NCI-H1092 (cell line): ENCODE data around the gene CYP2A13.
"Not testable (repeated sequence)": the region's sequence is repeated elsewhere in the genome, so short reads cannot be mapped to it uniquely, and the experiment has no call there.

Source experiments
- DNase-seq: peaks from one replicate; lab custom pipeline; 2025; lab: John Stamatoyannopoulos, UW

Gene CYP2A13, protein sequence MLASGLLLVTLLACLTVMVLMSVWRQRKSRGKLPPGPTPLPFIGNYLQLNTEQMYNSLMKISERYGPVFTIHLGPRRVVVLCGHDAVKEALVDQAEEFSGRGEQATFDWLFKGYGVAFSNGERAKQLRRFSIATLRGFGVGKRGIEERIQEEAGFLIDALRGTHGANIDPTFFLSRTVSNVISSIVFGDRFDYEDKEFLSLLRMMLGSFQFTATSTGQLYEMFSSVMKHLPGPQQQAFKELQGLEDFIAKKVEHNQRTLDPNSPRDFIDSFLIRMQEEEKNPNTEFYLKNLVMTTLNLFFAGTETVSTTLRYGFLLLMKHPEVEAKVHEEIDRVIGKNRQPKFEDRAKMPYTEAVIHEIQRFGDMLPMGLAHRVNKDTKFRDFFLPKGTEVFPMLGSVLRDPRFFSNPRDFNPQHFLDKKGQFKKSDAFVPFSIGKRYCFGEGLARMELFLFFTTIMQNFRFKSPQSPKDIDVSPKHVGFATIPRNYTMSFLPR

DNA sequence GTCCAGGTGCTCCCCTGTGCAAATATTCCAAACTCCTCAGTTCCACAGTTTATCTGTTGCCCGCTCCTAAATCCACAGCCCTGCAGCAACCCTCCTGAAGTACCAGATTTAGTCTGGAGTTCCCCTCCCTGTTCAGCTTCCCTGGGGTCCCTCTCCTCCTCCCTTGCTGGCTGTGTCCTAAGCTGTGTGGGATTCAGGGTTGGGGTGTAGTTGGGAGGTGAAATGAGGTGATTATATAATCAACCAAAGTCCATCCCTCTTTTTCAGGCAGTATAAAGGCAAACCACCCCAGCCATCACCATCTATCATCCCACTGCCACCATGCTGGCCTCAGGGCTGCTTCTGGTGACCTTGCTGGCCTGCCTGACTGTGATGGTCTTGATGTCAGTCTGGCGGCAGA is at the start of gene CYP2A13:
CYP2A13 (plus strand) TSS at position 301 of the 400 bp plus-strand sequence; CDS start at position 322, 21 bp downstream.
- no peak for DNase-seq

DNA sequence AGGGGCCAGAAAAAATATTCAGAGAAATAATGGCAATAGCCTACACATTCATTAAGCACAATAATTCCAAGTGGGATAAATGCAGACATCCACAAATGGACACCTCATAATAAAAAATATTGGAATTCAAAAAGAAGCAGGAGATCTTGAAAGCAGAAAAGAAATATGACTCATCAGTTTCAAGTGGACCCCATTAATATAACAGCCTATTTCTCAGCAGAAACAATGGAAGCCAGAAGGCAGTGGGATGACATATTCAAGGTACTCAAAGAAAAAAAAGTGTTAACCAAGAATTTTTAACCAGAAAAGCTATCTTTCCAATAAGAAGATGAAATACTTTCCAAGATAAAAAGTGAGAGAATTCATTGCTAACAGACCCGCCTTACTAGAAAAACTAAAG is 48.4 kb upstream of the CYP2A13 start:
- DNase-seq, result no peak

DNA sequence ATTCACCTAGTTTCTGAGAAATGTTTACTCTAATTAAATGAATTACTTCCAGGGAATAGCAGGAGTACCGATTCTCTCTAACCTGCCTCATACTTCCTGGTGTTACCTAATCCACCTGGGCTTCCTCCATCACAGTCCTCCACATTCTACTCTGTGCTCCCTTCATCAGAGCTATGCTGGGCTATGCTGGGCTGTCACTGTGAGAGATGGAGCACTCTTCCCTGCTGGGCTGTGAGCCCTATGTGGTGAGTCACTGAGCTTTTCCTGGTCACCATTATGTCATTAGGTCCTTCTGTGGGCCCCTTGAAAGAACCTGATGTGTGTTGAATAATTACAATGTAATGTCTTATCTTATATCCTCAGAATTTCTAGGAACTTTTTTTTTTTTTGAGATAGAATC is 43.2 kb upstream of the CYP2A13 start:
- not testable (repeated sequence) for DNase-seq

DNA sequence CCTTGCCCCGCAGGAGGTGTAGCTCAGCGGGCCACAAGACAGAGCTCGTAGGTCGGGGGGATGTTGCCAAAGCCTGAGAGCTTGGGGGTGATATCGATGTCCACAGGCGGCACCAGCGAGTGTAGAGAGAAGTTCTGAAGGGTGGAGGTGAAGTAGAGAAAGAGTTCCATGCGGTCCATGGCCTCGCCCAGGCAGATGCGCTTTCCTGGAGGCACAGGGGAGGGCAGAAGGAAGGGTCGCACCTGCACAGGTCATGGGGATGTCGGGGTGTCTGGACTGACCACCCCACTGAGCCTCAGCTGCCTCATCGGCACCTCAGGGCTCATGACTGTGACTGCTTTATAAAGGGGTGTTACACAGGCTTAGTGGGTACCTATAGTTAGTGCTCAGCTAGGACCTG is 37.8 kb upstream of the CYP2A13 start:
- no peak for DNase-seq

DNA sequence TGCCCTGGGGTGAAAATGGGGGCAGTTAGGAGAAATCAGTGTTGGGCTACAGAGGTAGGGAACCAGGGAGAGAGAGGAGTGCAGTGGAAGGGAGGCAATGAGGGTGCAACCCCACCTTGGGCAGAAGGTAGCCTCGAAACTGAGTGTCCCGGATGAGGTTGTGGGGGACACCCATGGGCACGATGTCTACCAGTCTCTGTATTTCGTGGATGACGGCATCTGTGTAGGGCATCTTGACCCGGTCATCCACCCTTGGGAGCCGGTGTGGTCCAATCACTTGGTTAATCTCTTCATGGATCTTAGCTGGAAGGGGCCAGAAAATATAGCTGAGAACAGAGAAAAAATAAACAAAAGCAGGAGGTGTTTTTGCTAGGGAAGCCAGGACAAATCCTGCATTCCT is 36.1 kb upstream of the CYP2A13 start:
- not testable (repeated sequence) for DNase-seq

DNA sequence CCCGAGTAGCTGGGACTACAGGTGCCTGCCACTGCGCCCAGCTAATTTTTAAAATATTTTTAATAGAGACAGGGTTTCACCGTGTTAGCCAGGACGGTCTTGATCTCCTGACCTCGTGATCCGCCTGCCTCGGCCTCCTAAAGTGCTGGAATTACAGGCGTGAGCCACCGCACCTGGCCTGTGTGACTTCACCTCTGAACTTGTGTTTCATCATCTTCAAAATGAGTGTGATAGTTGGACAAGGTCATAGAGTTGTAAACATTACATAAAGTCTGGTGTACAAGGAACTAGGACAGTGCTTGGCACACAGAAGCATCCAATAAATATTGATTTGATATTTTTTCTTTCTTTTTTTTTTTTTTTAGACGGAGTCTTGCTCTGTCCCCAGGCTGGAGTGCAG is 34.9 kb upstream of the CYP2A13 start:
- DNase-seq, result not testable (repeated sequence)

DNA sequence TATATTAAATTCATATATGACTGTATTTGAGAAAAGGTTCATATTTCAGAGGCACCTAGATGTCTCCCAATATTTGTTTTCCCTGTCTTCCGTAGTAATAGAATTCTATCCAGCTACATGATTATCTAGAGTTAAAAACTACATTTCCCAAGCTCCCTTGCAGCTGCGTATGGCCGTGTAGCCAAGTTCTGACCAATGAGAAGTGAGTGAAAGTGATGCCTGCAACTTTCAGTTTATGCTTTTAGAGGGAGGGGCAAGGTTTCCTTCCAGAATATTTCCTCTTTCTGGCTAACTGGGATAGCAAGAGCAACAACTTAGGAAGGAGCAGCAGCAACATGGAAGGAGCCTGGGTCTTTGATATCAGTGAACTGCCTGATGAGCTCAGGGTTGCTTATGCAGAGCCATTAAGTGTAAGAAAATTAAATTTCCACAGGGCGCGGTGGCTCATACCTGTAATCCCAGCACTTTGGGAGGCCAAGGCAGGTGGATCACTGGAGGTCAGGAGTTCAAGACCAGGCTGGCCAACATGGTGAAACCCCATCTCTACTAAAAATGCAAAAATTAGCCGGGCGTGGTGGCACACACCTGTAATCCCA is 23.2 kb upstream of the CYP2A13 start:
- DNase-seq, result no peak

DNA sequence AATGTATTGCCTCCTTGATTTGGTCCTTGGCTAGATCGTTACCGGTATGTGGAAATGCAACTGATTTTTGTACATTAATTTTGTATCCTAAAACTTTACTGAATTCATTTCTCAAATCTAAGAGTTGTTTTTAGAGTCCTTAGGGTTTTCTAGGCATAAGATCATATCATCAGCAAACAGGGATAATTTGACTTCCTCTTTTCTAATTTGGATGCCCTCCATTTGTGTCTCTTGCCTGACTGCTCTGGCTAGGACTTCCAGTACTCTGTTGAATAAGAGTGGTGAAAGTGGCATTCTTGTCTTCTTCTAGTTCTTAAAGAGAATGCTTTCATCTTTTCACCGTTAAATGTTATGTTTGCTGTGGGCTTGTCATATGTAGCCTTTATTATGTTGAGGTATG is 12.0 kb upstream of the CYP2A13 start:
- no peak for DNase-seq

DNA sequence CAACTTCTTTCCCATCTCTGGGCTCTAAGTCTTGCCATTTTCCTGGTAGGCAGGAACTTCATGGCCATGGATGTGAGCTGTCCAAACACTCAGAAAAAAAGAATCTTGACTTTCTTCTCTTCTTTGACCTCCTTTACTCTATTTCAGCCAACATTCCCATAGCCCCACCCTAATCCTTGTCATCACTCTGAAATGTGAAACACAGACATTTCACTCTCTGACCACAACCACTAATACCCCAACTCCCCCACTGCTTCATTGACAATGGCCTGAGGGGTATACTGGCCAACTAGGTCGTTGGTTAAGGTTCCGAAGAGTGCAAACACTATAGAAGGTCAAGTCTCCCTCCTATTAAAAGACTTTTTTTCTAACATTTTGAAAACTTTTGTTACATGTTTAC is 4.7 kb upstream of the CYP2A13 start:
- DNase-seq, result no peak

DNA sequence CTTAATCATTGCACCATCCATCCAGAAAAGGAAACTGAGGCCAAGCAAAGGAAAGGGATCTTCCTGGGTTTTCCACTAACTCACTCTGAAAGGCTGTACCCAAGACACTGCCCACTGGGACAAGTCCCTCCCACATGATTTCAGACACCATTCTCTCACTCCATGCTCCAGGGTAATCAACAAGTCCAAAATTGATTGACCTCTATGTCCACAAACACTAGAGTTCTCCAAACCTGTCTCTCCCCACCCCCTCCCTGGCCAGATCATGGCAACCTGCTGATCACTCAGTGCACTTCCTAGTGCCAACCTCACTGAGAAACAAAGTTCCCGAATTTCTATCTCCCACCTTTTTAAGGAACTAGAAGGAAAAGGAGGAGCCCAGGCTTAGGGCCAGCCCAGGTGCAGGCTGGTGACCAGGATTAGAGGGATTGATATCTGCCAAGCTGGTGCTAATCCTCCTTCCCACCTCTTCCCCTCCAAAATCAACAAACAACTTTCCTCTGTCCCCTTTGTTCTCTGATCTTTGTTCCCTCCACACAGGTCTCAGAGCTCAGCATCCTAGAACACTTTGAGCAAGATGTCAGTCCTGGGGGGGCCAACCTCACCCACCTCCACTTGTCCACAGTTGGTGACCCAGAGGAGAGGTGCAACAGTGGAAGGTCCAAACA is 2.4 kb upstream of the CYP2A13 start:
- no peak for DNase-seq

DNA sequence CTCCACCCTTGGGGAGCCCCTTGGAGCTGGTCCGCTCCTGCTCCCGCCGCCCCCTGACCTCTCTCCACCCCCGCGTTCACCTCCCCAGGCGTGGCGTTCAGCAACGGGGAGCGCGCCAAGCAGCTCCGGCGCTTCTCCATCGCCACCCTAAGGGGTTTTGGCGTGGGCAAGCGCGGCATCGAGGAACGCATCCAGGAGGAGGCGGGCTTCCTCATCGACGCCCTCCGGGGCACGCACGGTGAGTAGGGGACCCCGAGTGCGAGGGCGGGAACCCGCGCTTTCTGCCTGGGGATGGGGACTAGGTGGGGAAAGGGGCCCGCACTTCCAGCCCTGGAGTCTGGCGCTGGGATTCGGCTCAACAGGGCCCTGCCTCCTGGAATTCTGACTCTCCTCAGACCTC is 1.7 kb downstream of the CYP2A13 start:
- DNase-seq, result no peak

DNA sequence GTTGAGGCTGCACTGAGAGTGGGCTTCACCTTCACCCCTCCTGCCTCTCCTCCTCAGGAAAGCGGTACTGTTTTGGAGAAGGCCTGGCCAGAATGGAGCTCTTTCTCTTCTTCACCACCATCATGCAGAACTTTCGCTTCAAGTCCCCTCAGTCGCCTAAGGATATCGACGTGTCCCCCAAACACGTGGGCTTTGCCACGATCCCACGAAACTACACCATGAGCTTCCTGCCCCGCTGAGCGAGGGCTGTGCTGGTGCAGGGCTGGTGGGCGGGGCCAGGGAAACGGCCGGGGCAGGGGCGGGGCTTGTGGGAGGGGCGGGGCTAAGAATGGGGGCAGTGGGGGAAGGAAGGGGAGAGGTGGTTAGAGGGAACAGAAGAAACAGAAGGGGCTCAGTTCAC is 7.5 kb downstream of the CYP2A13 start:
- no peak for DNase-seq

DNA sequence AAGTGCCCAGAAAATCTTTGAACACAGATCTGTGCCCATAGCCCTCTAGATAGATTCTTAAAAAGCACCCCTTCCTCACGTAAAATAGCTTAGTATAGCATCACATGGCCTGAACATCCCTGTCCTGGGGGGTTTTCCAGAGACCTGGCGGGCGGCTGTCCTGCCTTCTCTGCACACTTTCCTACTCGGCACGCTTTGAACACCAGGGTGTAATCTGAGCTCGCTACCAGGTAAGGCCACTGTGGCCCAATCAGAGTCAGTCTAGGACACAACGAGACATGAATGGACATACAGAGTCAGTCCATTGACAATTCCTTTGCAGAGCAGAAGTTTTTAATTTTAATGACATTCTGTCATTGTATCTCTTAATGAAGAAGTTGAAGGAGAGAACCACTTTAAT is 8.1 kb downstream of the CYP2A13 start:
- DNase-seq, result no peak

DNA sequence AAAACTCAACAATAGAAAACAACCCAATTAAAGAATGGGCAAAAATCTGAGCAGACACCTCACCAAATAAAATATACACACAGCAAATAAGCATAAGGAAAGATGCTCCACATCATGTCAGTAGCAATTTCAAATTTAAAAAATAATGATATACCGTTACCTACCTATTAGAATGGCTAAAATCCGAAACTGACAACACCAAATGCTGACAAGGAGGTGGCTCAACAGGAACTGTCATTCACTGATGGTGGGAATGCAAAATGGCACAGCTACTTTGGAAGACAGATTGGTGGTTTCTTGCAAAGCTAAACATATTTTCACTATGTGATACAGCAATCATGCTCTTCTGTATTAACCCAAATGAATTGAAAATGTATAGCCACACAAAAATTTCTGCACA is 9.1 kb downstream of the CYP2A13 start:
- DNase-seq, result no peak

DNA sequence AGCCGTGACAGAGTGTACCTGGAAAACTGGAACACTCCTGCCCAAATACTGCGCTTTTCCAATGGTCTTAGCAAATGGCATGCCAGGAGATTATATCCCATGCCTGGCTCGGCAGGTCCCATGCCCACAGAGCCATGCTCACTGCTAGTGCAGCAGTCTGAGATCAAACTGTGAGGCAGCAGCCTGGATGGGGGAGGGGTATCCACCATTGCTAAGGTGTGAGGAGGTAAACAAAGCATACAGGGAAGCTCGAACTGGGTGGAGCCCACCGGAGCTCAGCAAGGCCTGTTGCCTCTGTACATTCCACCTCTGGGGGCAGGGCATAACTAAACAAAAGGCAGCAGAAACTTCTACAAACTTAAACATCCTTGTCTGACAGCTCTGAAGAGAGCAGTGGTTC is 10.5 kb downstream of the CYP2A13 start:
- DNase-seq, result no peak

DNA sequence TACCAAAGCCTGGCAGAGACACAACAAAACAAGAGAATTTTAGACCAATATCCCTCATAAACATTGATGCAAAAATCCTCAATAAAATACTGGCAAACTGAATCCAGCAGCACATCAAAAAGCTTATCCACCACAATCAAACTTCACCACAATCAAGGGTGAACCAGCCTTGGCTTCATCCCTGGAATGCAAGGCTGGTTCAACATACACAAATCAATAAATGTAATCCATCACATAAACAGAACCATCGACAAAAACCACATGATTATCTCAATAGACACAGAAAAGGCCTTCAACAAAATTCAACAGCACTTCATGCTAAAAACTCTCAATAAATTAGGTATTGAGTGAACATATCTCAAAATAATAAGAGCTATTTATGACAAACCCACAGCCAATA is 14.0 kb downstream of the CYP2A13 start:
- DNase-seq, result not testable (repeated sequence)

DNA sequence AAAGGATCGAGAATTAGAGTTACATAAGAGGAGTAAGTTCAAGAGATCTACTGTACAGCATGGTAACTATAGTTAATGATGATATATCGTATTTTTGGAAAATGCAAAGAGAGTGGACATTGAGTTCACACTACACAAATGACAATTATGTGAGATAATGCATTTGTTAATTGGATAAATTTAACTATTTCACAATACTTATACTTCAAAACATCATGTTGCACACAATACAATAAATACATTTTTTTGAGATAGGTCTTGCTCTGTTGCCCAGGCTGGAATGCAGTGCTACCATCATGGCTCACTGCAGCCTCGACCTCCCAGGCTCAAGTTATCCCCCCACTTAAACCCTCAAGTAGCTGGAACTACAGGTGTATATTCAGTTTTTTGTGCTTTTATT is 17.9 kb downstream of the CYP2A13 start:
- DNase-seq, result no peak

DNA sequence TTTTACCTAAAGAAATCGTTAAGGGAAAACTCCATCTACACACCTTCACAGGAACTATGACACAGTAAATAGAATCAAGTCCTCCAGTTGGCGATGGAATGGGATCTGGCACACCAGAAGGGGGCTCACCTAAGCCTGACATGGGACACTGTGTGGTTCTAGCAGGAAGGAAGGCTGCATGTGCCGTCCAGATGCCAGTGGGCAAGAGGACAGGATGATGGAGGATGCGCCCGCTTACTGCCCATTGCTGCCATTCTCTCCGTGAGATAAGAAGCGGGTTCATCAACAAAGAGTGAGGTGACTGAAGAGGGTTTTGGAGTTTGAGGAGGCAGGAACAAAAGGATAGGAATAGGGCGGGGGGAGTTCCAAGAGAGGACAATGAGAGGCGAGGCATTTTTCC is 23.0 kb downstream of the CYP2A13 start:
- no peak for DNase-seq

DNA sequence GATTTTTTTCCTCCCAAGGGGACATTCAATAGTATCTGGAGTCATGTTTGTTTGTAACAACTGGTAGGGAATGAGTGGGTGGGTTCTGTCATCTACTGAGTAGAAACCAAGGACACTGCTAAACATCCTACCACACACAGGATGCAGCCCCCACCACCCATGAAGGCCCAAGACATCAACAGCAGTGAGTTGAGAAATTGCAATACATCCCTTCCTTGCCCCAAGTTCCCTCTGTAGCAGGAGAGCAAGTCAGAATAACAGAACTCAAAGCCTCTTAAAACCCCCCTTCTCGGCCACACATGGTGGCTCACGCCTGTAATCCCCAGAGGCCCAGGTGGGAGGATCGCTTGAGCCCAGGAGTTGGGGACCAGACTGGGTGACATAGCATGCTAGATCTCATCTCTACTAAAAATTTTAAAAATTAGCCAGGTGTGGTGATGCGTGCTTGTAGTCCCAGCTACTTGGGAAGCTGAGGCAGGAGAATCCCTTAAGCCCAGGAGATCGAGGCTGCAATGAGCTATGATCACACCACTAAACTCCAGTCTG is 23.6 kb downstream of the CYP2A13 start:
- no peak for DNase-seq

DNA sequence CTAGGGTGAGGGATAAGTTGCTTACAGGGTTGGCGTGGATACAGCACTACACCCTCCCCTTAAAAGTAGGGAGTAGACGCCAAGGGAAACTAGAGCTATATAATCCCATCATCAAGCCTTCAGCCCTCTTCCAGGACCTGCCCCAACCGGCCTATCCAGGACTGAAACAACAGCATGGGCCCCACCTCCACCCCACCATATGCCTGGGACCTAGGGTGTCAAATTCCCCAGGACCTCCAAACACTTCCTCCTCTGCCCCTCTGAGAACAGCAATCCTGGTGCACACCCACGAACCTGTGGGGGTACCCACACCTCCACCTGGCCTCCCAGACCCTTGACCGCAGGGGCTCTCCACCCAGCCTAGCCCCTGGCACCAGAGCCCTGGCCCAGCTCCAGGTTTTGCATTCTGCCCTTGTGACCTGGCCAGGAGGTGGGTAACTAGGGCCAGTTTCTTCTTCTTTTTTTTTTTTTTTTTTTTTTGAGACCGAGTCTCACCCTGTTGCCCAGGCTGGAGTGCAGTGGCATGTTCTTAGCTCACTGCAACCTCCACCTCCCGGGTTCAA is 24.6 kb downstream of the CYP2A13 start:
- no peak for DNase-seq

DNA sequence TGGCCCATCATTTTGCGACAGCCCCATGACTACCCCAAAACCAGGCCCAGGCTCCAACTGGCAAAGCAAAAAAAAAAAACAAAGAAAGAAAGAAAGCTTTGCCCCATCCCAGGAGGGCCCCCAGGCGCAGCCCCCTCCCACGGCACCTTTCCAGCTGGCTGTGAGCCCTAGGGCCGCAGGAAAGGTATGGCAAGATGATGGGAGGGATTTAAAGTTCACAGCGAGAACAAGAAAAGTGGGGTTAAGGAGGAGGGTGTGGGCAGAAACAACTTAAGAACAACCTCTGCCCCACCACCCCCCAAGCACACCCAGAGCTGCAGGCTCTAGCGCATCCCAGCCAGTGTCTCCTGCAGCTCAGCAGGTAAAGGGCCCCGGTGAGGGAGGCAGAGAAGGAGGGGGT is 25.9 kb downstream of the CYP2A13 start, which contains the start of gene CYP2F1:
CYP2F1 (plus strand) TSS at position 301 of the 400 bp plus-strand sequence. CDS start 1,757 bp downstream, outside the sequence.
- no peak for DNase-seq

DNA sequence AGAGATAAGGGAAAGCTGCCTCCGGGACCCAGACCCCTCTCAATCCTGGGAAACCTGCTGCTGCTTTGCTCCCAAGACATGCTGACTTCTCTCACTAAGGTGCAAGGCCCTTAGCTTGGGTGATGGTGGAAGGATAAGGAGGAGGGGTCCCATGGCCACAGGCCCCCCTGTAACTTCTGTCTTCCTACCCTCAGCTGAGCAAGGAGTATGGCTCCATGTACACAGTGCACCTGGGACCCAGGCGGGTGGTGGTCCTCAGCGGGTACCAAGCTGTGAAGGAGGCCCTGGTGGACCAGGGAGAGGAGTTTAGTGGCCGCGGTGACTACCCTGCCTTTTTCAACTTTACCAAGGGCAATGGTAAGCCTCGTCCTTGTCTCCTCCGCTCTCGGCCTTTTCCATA is 28.0 kb downstream of the CYP2A13 start:
- DNase-seq, result no peak
